Endothelial cell of umbilical vein (primary cell): ENCODE measurements around the gene UBE2D3. TPM values are rescaled to one million over a fixed set of nuclear protein-coding genes. Genes with fewer than 3 reads are reported as not detected.

Experiments used
- BruUV-seq: library from RNA; stranded (reverse); fragments of 400-500 nt; replicated peaks from 2 replicates; lab custom pipeline; 2021; lab: Mats Ljungman, UMichigan
- CTCF ChIA-PET: fragments of 300-600, 350-600 bp; sonication (Branson Sonifier 250); formaldehyde crosslinking; loops from one replicate; lab custom pipeline; 2021; ENCODE audit warnings: antibody characterized with exemption, inconsistent platforms; lab: Charles Lee
- POLR2A ChIA-PET: fragments of 300-600, 350-600 bp; sonication (Branson Sonifier 250); formaldehyde crosslinking; loops from one replicate; lab custom pipeline; 2021; ENCODE audit warnings: antibody characterized with exemption, inconsistent platforms; lab: Charles Lee
- DNase-seq: peaks from one replicate; pipeline ENCODE4 v3.0.0-alpha.2; 2011; ENCODE audit warnings: low read depth, low spot score
- FAIRE-seq: peaks from 2 replicates; lab custom pipeline; 2011; peaks lifted over from hg19 to GRCh38; lab: Jason Lieb, UNC
- H2AFZ ChIP-seq: 2 replicates; pipeline ENCODE4 v1.6.0; 2012; ENCODE audit warnings: low read depth, low read length, control low read depth, inconsistent platforms
- H3K27ac ChIP-seq: 2 replicates; pipeline ENCODE4 v1.5.1; 2011; ENCODE audit warnings: low read depth, mild to moderate bottlenecking, control low read depth, low read length, moderate library complexity; ENCODE audit not compliant: insufficient read depth
- H3K27me3 ChIP-seq, 2 experiments: 2 replicates each; pipeline versions ENCODE4 v1.6.0 to v1.6.1; 2011; ENCODE audit warnings: low read length in 2 of 2, mixed read lengths in 1 of 2; ENCODE audit not compliant: control insufficient read depth in 2 of 2, insufficient read depth in 2 of 2
- H3K36me3 ChIP-seq, 2 experiments: 2 replicates in 1 of 2; 3 replicates in 1 of 2; pipeline ENCODE4 v1.5.1; 2011; ENCODE audit warnings: low read length in 2 of 2, mild to moderate bottlenecking in 1 of 2, moderate library complexity in 1 of 2; ENCODE audit not compliant: control insufficient read depth in 2 of 2, insufficient read depth in 2 of 2; ENCODE audit errors: extremely low read depth in 1 of 2
- H3K4me1 ChIP-seq: 3 replicates; pipeline ENCODE4 v1.5.1; 2011; ENCODE audit warnings: mild to moderate bottlenecking, low read length; ENCODE audit not compliant: control insufficient read depth, insufficient read depth; ENCODE audit errors: extremely low read depth
- H3K4me2 ChIP-seq: 2 replicates; pipeline ENCODE4 v1.6.1; 2011; ENCODE audit warnings: low read length, control low read depth, mixed read lengths; ENCODE audit not compliant: insufficient read depth
- H3K4me3 ChIP-seq, 3 experiments: fragments of 200-600 bp in 1 of 3; sonication (generic), shearing (Covaris generic) in 1 of 3; replicated peaks in 1 of 3; 2 replicates each; pipeline ENCODE4 v1.5.1; 2011 to 2016; ENCODE audit warnings: control low read depth in 3 of 3, low read length in 3 of 3, mild to moderate bottlenecking in 2 of 3, inconsistent platforms in 1 of 3, low read depth in 1 of 3, moderate library complexity in 1 of 3; ENCODE audit not compliant: insufficient read depth in 1 of 3
- H3K79me2 ChIP-seq: 2 replicates; pipeline ENCODE4 v1.6.0; 2012; ENCODE audit warnings: low read length, inconsistent platforms; ENCODE audit not compliant: control insufficient read depth, insufficient read depth
- H3K9ac ChIP-seq: replicated peaks from 2 replicates; pipeline ENCODE3; 2011; ENCODE audit warnings: low read length, control low read depth; ENCODE audit not compliant: insufficient read depth; ENCODE audit errors: extremely low read depth
- H3K9me1 ChIP-seq: replicated peaks from 3 replicates; pipeline ENCODE4 v1.6.0; 2011; ENCODE audit warnings: mild to moderate bottlenecking, low read length; ENCODE audit not compliant: control insufficient read depth, insufficient read depth; ENCODE audit errors: extremely low read depth
- H3K9me3 ChIP-seq: replicated peaks from 2 replicates; pipeline ENCODE4 v1.5.1; 2012; ENCODE audit warnings: low read length, inconsistent platforms; ENCODE audit not compliant: control insufficient read depth, insufficient read depth
- H4K20me1 ChIP-seq: replicated peaks from 2 replicates; pipeline ENCODE3; 2011; ENCODE audit warnings: mild to moderate bottlenecking, low read length; ENCODE audit not compliant: control insufficient read depth, insufficient read depth; ENCODE audit errors: extremely low read depth
- EZH2 ChIP-seq: IDR thresholded peaks from 2 replicates; pipeline ENCODE4 v1.6.1; 2012; ENCODE audit warnings: borderline replicate concordance, low read depth, mild to moderate bottlenecking, moderate library complexity, low read length, inconsistent platforms; ENCODE audit not compliant: severe bottlenecking
- FOS ChIP-seq: IDR thresholded peaks from 2 replicates; pipeline ENCODE4 v1.6.1; 2011; ENCODE audit warnings: mild to moderate bottlenecking, low read length, moderate library complexity, borderline replicate concordance; ENCODE audit not compliant: insufficient read depth
- GATA2 ChIP-seq: IDR thresholded peaks from 2 replicates; pipeline ENCODE4 v1.7.0; 2011; ENCODE audit warnings: low read depth, mild to moderate bottlenecking, moderate library complexity, mixed read lengths, low read length; ENCODE audit not compliant: insufficient read length, insufficient read depth
- JUN ChIP-seq: IDR thresholded peaks from 2 replicates; pipeline ENCODE4 v1.6.1; 2011; ENCODE audit warnings: borderline replicate concordance, low read depth; ENCODE audit not compliant: insufficient read length, insufficient read depth
- MAX ChIP-seq: IDR thresholded peaks from 2 replicates; pipeline ENCODE4 v1.6.1; 2011; ENCODE audit not compliant: insufficient read depth, insufficient read length
- MYC ChIP-seq: IDR thresholded peaks from one replicate; pipeline ENCODE4 v1.6.1; 2011; ENCODE audit warnings: mild to moderate bottlenecking, low read depth, low read length
- POLR2A ChIP-seq: IDR thresholded peaks from 2 replicates; pipeline ENCODE4 v1.6.1; 2012; ENCODE audit warnings: low read depth, mild to moderate bottlenecking, control low read depth, low read length
- POLR2AphosphoS5 ChIP-seq: IDR thresholded peaks from 2 replicates; pipeline ENCODE4 v1.6.1; 2012; ENCODE audit warnings: low read depth, mild to moderate bottlenecking, control low read depth, low read length, moderate library complexity; ENCODE audit not compliant: insufficient read depth
- dilution Hi-C: fragments of 300-500 bp; cut with MboI; formaldehyde crosslinking; loops from one replicate; pipeline ENCODE4 v1.15.0; 2019; ENCODE audit warnings: low sequenced_read_pairs; ENCODE audit not compliant: extremely low pct_ligation_motif_present
- intact Hi-C: fragments of 100-400 bp; cut with micrococcal nuclease; formaldehyde crosslinking; loops from one replicate; pipeline ENCODE4 v1.10.0; 2022
- polyA plus RNA-seq, 4 experiments: library from polyadenylated mRNA; depleted of rRNA in 3 of 4; stranded (reverse) in 3 of 4; unstranded in 1 of 4; fragments of >200 nt; gene quantifications; 2 replicates each; pipeline versions ENCODE4 v1.2.1 to v1.2.3, GENCODE V29; 2011 to 2012; ENCODE audit warnings: missing spikeins in 1 of 4
- total RNA-seq: library from RNA; stranded (reverse); gene quantifications from 2 replicates; pipeline ENCODE4 v1.2.3, GENCODE V29; 2021
- TF ChIP-seq, protein P1 (sequence below), 2 donors: IDR thresholded peaks; 1 replicate in 1 of 2; 2 replicates in 1 of 2; pipeline ENCODE4 v1.5.1; 2011; ENCODE audit warnings: low read length in 2 of 2, mild to moderate bottlenecking in 2 of 2, moderate library complexity in 2 of 2, control low read depth in 1 of 2, inconsistent platforms in 1 of 2, low read depth in 1 of 2; ENCODE audit not compliant: insufficient read depth in 1 of 2; ENCODE audit errors: extremely low read depth in 1 of 2

UBE2D3 gene
- total and polyA plus RNA-seq, 2 donors (not counting 3 experiments of a cell fraction or from before 2014, with no cell fraction given): 279 to 399 TPM

DNA sequence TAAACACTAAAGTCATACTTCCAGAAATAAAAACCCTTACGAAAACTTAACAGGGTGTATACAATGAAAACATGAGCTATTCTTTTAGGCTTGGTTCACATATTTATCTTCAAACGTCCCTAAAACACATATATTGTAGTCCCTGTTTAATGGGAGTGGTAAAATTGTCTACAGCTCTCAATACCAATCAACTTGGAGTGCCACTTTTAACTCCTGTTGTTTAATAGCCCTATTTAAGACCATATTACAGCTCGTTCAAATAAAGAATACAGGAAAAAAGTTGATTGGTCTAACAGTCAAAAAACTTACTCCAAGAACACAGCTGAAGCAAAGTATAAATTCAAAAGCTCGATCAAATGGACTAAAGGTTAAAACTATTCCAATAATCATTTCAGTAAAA is 3.9 kb downstream of the UBE2D3 start:
- Histone ChIP-seq H3K79me2 (peaks cover 83% of the 10 kb centered on the region), H2AFZ (no peak overlapping the region), H3K27ac (no peak overlapping the region), H3K4me1 (peaks cover 47% of the 10 kb centered on the region), H3K4me3 (peak overlapping the region in 1 of 3 experiments; percentile 97), H3K4me2 (peak overlapping the region; percentile 98), H3K9me1 (no peaks in the 10 kb centered on the region), H4K20me1 (peaks cover 23% of the 10 kb centered on the region), H3K9ac (no peak overlapping the region), H3K36me3 (peaks cover 0 to 3% of the 10 kb centered on the region in 2 experiments), H3K27me3 (no peaks in the 10 kb centered on the region), H3K9me3 (no peaks in the 10 kb centered on the region)
- BruUV-seq: no TSS peak
- dilution Hi-C loops: no loop called here
- CTCF ChIA-PET: interaction anchor here (0.6 to 1.1 kb wide), 2 partner anchors 203 to 393 kb away, joined by 4 to 5 read pairs; no protein-coding TSS in a partner anchor
- no peak for DNase-seq
- TF ChIP-seq POLR2AphosphoS5 (no peak), EZH2 (no peak), MAX (no peak), POLR2A (no peak), MYC (no peak), JUN (no peak), FOS (no peak), GATA2 (no peak)
- TF ChIP-seq, protein P1, sequence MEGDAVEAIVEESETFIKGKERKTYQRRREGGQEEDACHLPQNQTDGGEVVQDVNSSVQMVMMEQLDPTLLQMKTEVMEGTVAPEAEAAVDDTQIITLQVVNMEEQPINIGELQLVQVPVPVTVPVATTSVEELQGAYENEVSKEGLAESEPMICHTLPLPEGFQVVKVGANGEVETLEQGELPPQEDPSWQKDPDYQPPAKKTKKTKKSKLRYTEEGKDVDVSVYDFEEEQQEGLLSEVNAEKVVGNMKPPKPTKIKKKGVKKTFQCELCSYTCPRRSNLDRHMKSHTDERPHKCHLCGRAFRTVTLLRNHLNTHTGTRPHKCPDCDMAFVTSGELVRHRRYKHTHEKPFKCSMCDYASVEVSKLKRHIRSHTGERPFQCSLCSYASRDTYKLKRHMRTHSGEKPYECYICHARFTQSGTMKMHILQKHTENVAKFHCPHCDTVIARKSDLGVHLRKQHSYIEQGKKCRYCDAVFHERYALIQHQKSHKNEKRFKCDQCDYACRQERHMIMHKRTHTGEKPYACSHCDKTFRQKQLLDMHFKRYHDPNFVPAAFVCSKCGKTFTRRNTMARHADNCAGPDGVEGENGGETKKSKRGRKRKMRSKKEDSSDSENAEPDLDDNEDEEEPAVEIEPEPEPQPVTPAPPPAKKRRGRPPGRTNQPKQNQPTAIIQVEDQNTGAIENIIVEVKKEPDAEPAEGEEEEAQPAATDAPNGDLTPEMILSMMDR (IDR thresholded peaks at IDR 0.05; ENCODE audit: extremely low read depth in 1 of 2, insufficient read depth in 1 of 2, low read depth in 1 of 2, low read length in 2 of 2): no peak
- FAIRE-seq: no peak
- intact Hi-C loops: no loop called here
- POLR2A ChIA-PET: interaction anchor here (0.5 to 1.7 kb wide), 2 partner anchors 9 to 11 kb away, joined by 3 to 4 read pairs; no protein-coding TSS in a partner anchor
